GM23248 (cell line): ENCODE measurements around the gene PEX10.

Experiments
- EZH2 ChIP-seq: fragments of 200-600 bp; sonication (generic); IDR thresholded peaks from 2 replicates; pipeline ENCODE4 v1.6.1; 2018; ENCODE audit warnings: antibody characterized with exemption, mild to moderate bottlenecking; ENCODE audit not compliant: insufficient read depth, poor library complexity, severe bottlenecking
- EZH2phosphoT487 ChIP-seq: fragments of 200-600 bp; sonication (generic); IDR thresholded peaks from 2 replicates; pipeline ENCODE4 v1.6.1; 2018; ENCODE audit warnings: antibody characterized with exemption, moderate library complexity, mild to moderate bottlenecking, low read depth; ENCODE audit not compliant: insufficient read depth

GRCh38 chr1:2415801-2416208, 3.4 kb upstream of the PEX10 start:
- TF ChIP-seq EZH2phosphoT487 (no peak), EZH2 (no peak)
